Endodermal cell (in vitro differentiated cells): ENCODE results near the gene ADGRG6. TPM values are rescaled to one million over a fixed set of nuclear protein-coding genes. Genes with fewer than 3 reads are reported as not detected.

Experiments
- DNase-seq: peaks from one replicate; pipeline ENCODE4 v3.0.0-alpha.2; 2017
- H3K27ac ChIP-seq: 2 replicates; pipeline ENCODE4 v1.5.1; 2013; ENCODE audit warnings: mild to moderate bottlenecking, low read depth, low read length, moderate library complexity
- H3K27me3 ChIP-seq: 2 replicates; pipeline ENCODE4 v1.6.1; 2013; ENCODE audit warnings: mild to moderate bottlenecking, low read length, moderate library complexity; ENCODE audit not compliant: insufficient read depth, control insufficient read depth, poor library complexity, severe bottlenecking
- H3K36me3 ChIP-seq: 2 replicates; pipeline ENCODE4 v1.7.0; 2013; ENCODE audit warnings: mild to moderate bottlenecking, low read length, moderate library complexity; ENCODE audit not compliant: control insufficient read depth, insufficient read depth
- H3K4me1 ChIP-seq: one replicate; pipeline ENCODE4 v1.7.0; 2013; ENCODE audit warnings: low read length; ENCODE audit not compliant: control insufficient read depth, insufficient read depth
- H3K4me3 ChIP-seq: 2 replicates; pipeline ENCODE4 v1.5.1; 2013; ENCODE audit warnings: mild to moderate bottlenecking, low read length, moderate library complexity
- H3K9ac ChIP-seq: 2 replicates; pipeline ENCODE4 v1.6.1; 2013; ENCODE audit warnings: mild to moderate bottlenecking, low read length, moderate library complexity; ENCODE audit not compliant: poor library complexity, severe bottlenecking; ENCODE audit errors: extremely low read depth
- H3K9me3 ChIP-seq: 2 replicates; pipeline ENCODE4 v1.6.1; 2013; ENCODE audit warnings: mild to moderate bottlenecking, low read length, moderate library complexity; ENCODE audit not compliant: control insufficient read depth
- H3K27ac Mint-ChIP-seq: 2 replicates; pipeline ENCODE4 v1.8.0; 2020; ENCODE audit warnings: mixed read lengths
- H3K27me3 Mint-ChIP-seq: 2 replicates; pipeline ENCODE4 v1.8.0; 2021; ENCODE audit warnings: mild to moderate bottlenecking, mixed read lengths; ENCODE audit not compliant: insufficient read depth
- H3K36me3 Mint-ChIP-seq: 2 replicates; pipeline ENCODE4 v1.8.0; 2020; ENCODE audit warnings: low read depth, mixed read lengths
- H3K4me1 Mint-ChIP-seq: 2 replicates; pipeline ENCODE4 v1.8.0; 2020; ENCODE audit warnings: mixed read lengths
- H3K4me3 Mint-ChIP-seq: 2 replicates; pipeline ENCODE4 v1.8.0; 2020; ENCODE audit warnings: mild to moderate bottlenecking, moderate library complexity, mixed read lengths
- H3K9me3 Mint-ChIP-seq: 2 replicates; pipeline ENCODE4 v1.8.0; 2020; ENCODE audit warnings: mild to moderate bottlenecking, mixed read lengths
- WGBS, 2 experiments: methylation state at CpG; one replicate each; pipeline versions ENCODE4 v1.1.5 to v1.1.7; 2013; ENCODE audit warnings: missing lambda C conversion rate in 2 of 2, mixed read lengths in 1 of 2; ENCODE audit not compliant: insufficient coverage in 1 of 2, insufficient read length in 1 of 2; 5-methylcytosine and 5-hydroxymethylcytosine counted together
- total RNA-seq, 2 donors: library from RNA; stranded (reverse); fragmentation: NEBNext Ultra II Directional in 1 of 2; extraction: Animal tissue kit (Norgen Biotek cat#: 25700) in 1 of 2; gene quantifications; 2 replicates in 1 of 2; 3 replicates in 1 of 2; pipeline ENCODE4 v1.2.1, GENCODE V29; 2021
- TF ChIP-seq, protein P1 (sequence below): fragments of 200-600 bp; sonication (generic); conservative IDR thresholded peaks from 2 replicates; pipeline ENCODE4 v1.5.0; 2021; ENCODE audit warnings: antibody characterized with exemption, mild to moderate bottlenecking

Gene ADGRG6
- total RNA-seq, 2 donors from 2014 or later: 20.4 to 26.8 TPM

DNA sequence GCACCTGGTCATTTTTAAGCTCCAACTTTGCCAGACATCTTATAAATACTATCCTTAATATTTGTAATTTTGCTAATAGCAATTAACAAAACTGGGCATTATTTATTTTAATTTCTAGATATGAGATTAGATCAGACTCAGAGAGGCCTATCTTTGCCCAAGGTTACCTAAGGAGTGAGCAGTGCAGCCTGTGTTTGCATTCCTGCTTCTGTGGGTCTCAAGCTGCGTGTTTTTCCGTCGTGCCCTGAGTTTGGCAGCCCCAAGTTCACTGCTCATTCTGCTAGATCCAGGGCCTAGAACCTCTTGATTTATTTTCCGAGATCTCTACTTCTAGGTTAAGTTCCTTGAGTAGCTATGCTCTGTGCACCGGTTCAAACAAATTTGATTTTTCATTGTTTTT is 11.0 kb upstream of the ADGRG6 start:
- no peak overlapping the region for H3K9ac ChIP-seq
- Mint-ChIP-seq H3K4me1 (no peaks in the 10 kb centered on the region), H3K36me3 (no peaks in the 10 kb centered on the region), H3K27me3 (no peaks in the 10 kb centered on the region), H3K27ac (no peak overlapping the region), H3K9me3 (no peaks in the 10 kb centered on the region), H3K4me3 (no peak overlapping the region)
- 92 to 96% methylated on average over 5 of the region's 5 CpGs for WGBS, 2 experiments
- DNase-seq: no peak
- H3K27ac ChIP-seq: no peak overlapping the region
- H3K36me3 ChIP-seq: no peaks in the 10 kb centered on the region
- no peaks in the 10 kb centered on the region for H3K9me3 ChIP-seq
- TF ChIP-seq, protein P1, sequence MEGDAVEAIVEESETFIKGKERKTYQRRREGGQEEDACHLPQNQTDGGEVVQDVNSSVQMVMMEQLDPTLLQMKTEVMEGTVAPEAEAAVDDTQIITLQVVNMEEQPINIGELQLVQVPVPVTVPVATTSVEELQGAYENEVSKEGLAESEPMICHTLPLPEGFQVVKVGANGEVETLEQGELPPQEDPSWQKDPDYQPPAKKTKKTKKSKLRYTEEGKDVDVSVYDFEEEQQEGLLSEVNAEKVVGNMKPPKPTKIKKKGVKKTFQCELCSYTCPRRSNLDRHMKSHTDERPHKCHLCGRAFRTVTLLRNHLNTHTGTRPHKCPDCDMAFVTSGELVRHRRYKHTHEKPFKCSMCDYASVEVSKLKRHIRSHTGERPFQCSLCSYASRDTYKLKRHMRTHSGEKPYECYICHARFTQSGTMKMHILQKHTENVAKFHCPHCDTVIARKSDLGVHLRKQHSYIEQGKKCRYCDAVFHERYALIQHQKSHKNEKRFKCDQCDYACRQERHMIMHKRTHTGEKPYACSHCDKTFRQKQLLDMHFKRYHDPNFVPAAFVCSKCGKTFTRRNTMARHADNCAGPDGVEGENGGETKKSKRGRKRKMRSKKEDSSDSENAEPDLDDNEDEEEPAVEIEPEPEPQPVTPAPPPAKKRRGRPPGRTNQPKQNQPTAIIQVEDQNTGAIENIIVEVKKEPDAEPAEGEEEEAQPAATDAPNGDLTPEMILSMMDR: no peak
- no peak overlapping the region for H3K4me3 ChIP-seq
- H3K4me1 ChIP-seq: no peaks in the 10 kb centered on the region
- no peaks in the 10 kb centered on the region for H3K27me3 ChIP-seq

DNA sequence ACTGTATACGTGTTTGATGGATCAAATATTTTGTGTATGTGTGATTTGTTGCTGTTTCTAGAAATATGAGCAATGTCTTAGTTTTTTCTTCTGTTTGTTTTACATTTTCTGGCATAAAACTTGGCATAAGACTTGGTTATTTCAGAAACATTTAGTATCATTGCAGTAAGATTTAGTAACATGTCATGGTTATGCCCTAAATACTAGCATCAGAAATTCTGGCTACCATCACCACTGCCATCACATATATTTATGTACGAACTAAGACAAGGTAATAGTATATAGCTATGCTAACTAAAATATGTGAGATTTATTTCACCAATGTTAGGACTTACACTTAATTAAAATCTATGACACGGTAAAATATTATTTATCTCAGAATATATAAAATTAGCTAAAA is 10.3 kb upstream of the ADGRG6 start:
- DNase-seq: no peak
- H3K36me3 ChIP-seq: no peaks in the 10 kb centered on the region
- 94 to 100% methylated on average over 1 to 2 of the region's 3 CpGs for WGBS, 2 experiments
- H3K4me3 ChIP-seq: no peak overlapping the region
- H3K9me3 ChIP-seq: no peaks in the 10 kb centered on the region
- Mint-ChIP-seq H3K9me3 (no peaks in the 10 kb centered on the region), H3K4me1 (no peaks in the 10 kb centered on the region), H3K27me3 (no peaks in the 10 kb centered on the region), H3K36me3 (no peaks in the 10 kb centered on the region), H3K4me3 (no peak overlapping the region), H3K27ac (no peak overlapping the region)
- H3K4me1 ChIP-seq: no peaks in the 10 kb centered on the region
- no peak overlapping the region for H3K27ac ChIP-seq
- no peaks in the 10 kb centered on the region for H3K27me3 ChIP-seq
- no peak overlapping the region for H3K9ac ChIP-seq
- TF ChIP-seq, protein P1: no peak

DNA sequence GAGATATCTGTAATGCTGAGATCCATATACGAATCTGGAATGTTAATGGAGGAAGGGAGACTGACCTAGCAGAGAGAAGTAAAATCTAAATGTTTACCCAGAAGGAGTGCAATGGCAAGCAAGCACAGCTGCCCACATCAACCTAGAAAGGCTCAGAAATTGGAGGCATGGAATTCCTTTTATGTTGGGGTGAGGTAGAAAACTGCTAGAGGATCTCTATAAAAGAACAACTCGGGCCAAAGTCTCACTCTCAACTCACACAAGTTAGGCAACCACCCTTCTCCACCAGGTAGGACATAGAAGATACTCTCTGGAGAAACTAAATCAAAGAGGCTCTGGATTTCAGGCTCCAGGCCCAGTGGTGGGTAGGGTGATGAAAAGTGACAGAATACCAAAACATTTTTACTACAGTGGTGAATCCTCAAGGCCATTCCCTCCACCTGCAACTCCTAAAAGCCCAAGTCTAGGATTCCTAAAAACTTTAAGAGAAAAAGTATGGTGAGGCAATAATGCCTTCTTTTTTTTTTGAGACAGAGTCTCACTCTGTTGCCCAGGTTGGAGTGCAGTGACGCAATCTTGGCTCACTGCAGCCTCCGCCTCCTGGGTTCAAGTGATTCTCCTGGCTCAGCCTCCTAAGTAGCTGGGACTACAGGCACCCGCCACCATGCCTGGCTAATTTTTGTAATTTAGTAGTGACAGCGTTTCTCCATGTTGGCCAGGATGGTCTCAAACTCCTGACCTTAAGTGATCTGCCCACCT is 9.5 kb upstream of the ADGRG6 start:
- TF ChIP-seq, protein P1: no peak
- no peaks in the 10 kb centered on the region for H3K9me3 ChIP-seq
- H3K4me3 ChIP-seq: no peak overlapping the region
- H3K27me3 ChIP-seq: no peaks in the 10 kb centered on the region
- no peak overlapping the region for H3K27ac Mint-ChIP-seq
- no peak overlapping the region for H3K27ac ChIP-seq
- no peak overlapping the region for H3K4me3 Mint-ChIP-seq
- H3K9me3 Mint-ChIP-seq: no peaks in the 10 kb centered on the region
- no peaks in the 10 kb centered on the region for H3K36me3 Mint-ChIP-seq
- no peak for DNase-seq
- no peaks in the 10 kb centered on the region for H3K27me3 Mint-ChIP-seq
- H3K4me1 ChIP-seq: no peaks in the 10 kb centered on the region
- H3K9ac ChIP-seq: no peak overlapping the region
- H3K36me3 ChIP-seq: no peaks in the 10 kb centered on the region
- no peaks in the 10 kb centered on the region for H3K4me1 Mint-ChIP-seq
- WGBS, 2 experiments: 93 to 94% methylated on average over 4 to 6 of the region's 6 CpGs
